ENCODE data around the gene PPM1H.
A peak's percentile ranks its signal among the peaks of the same experiment; 100 is the strongest.

The PPM1H gene

DNA sequence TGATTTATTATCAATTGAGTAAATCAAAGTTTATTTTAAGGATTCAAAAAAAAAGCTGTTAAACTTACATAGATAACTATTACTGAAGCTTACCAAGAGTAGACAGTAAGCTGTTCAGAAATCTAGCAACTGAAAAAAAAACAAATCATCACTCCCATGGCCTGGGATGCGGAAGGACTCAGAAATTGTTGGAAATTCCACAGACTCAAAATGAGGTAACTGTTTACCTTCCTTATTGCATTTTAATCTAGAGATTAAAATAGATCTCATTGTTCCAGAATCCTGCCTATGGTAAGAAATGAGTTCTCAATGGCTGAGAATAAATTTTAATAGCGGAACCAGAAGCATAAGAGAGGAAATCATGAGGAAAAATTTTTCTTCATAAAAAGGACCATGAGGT is 87.2 kb downstream of the PPM1H start:
- TF ChIP-seq, protein P1, sequence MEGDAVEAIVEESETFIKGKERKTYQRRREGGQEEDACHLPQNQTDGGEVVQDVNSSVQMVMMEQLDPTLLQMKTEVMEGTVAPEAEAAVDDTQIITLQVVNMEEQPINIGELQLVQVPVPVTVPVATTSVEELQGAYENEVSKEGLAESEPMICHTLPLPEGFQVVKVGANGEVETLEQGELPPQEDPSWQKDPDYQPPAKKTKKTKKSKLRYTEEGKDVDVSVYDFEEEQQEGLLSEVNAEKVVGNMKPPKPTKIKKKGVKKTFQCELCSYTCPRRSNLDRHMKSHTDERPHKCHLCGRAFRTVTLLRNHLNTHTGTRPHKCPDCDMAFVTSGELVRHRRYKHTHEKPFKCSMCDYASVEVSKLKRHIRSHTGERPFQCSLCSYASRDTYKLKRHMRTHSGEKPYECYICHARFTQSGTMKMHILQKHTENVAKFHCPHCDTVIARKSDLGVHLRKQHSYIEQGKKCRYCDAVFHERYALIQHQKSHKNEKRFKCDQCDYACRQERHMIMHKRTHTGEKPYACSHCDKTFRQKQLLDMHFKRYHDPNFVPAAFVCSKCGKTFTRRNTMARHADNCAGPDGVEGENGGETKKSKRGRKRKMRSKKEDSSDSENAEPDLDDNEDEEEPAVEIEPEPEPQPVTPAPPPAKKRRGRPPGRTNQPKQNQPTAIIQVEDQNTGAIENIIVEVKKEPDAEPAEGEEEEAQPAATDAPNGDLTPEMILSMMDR (IDR thresholded peaks at IDR 0.05): no peak
- H3K4me3 ChIP-seq: no peak overlapping the region
- H3K27me3 ChIP-seq: no peaks in the 10 kb centered on the region
- peak overlapping the region in 1 of 2 donors; percentile 24 for H3K27ac ChIP-seq
- intact Hi-C loops (cut with DNase I; ENCODE audit: low total_unique reads): no loop called here
- H3K36me3 ChIP-seq: no peaks in the 10 kb centered on the region
- no peaks in the 10 kb centered on the region for H3K9me3 ChIP-seq
- H3K4me1 ChIP-seq: peaks cover 0 to 21% (median 5%) of the 10 kb centered on the region in 4 donors
- no peak for DNase-seq

DNA sequence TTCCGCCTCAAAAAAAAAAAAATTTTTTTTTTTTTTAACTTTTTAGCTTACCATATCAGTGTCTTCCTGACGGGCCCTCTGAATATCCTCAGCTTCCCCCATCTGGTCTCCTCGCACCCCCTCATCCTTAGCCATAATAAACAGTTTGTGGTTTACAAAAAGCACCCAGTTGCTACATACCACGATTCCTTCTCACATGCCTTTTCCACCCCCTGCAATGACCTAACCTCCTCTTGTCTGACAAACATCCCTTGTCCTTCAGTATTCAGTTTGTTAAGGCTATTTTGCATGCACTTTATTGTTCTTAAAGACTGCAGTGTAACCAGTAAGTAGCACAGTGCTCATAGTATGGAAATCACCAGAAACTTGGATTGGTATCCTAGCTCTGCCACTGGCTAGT is 88.5 kb downstream of the PPM1H start:
- Histone ChIP-seq H3K27ac (no peak overlapping the region), H3K9me3 (no peaks in the 10 kb centered on the region), H3K4me3 (no peak overlapping the region), H3K4me1 (peaks cover 0 to 33% (median 7%) of the 10 kb centered on the region in 4 donors), H3K27me3 (no peaks in the 10 kb centered on the region), H3K36me3 (no peaks in the 10 kb centered on the region)
- no peak for DNase-seq
- TF ChIP-seq, protein P1 (IDR thresholded peaks at IDR 0.05): no peak
- intact Hi-C loops (cut with DNase I; ENCODE audit: low total_unique reads): no loop called here

DNA sequence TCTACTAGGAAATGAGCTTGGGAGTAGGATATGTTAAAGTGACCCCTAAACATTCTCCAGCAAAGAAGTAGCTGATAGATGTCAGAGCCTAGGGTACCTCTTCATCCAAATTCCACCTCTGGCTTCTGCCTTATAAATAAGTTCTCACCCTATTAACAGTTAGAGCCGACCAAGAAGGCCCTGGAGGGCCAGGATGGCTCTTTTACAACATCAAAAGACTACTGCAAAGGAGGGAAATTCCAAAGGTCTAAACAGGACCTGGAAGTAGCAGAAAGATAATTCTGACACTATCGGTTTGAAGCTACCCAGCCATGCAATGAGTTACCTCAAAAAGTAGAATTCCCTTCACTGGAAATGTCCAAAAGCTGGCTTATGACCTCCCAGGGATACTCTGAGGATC is 90.0 kb downstream of the PPM1H start:
- DNase-seq: no peak
- no peaks in the 10 kb centered on the region for H3K36me3 ChIP-seq
- no peak overlapping the region for H3K4me3 ChIP-seq
- H3K9me3 ChIP-seq: no peaks in the 10 kb centered on the region
- H3K27ac ChIP-seq: no peak overlapping the region
- H3K27me3 ChIP-seq: no peaks in the 10 kb centered on the region
- intact Hi-C loops (cut with DNase I; ENCODE audit: low total_unique reads): no loop called here
- TF ChIP-seq, protein P1 (IDR thresholded peaks at IDR 0.05): no peak
- peaks cover 0 to 40% (median 10%) of the 10 kb centered on the region in 4 donors for H3K4me1 ChIP-seq

DNA sequence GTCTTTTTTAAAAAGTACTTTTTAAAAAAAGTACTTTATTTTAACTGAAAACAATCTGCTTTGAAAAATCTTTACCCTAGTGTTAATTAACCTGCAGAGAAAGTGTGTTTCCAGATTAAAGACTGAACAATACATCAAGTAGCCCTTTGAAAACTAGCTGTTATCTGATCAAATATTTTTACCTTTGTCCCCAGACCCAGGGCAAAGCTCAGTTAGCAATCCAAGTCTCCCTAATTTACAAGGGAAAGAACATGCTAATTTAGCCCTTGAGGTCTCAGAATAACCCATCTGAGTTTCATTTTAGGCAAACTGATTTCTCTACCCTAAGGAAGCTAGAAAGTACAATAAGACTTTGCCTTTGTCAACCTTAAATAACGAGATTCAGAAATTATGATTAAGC is 91.2 kb downstream of the PPM1H start:
- Histone ChIP-seq H3K4me3 (no peak overlapping the region), H3K27ac (no peak overlapping the region), H3K9me3 (no peaks in the 10 kb centered on the region), H3K36me3 (no peaks in the 10 kb centered on the region), H3K27me3 (no peaks in the 10 kb centered on the region), H3K4me1 (peaks cover 0 to 37% (median 10%) of the 10 kb centered on the region in 4 donors)
- no peak for DNase-seq
- intact Hi-C loops (cut with DNase I; ENCODE audit: low total_unique reads): no loop called here
- TF ChIP-seq, protein P1 (IDR thresholded peaks at IDR 0.05): no peak

DNA sequence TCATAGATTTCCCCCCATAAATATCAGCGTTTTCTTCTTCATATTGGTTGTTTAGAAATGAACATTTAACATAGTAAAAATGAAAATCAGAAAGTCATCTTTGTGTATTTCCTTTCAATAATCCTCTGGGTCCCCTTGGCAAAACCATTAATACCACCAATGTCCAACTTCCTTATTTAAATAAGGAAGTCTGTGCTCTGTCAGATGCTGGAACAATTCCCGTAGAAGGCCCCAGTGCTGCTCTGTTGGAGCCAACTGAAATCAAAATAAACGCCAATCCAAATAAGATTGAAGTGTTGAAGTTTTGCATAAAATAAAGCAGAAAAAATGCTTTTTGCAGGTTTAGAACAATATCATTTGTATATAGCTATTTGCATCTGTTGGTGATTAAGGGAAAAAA is 93.1 kb downstream of the PPM1H start:
- H3K27me3 ChIP-seq: no peaks in the 10 kb centered on the region
- DNase-seq: peak in 1 of 2 donors; percentile 53
- no peaks in the 10 kb centered on the region for H3K36me3 ChIP-seq
- peak overlapping the region; percentile 5 to 34 for H3K27ac ChIP-seq
- peaks cover 0 to 23% (median 5%) of the 10 kb centered on the region in 4 donors for H3K4me1 ChIP-seq
- H3K4me3 ChIP-seq: no peak overlapping the region
- TF ChIP-seq, protein P1 (IDR thresholded peaks at IDR 0.05): no peak
- H3K9me3 ChIP-seq: no peaks in the 10 kb centered on the region
- intact Hi-C loops (cut with DNase I; ENCODE audit: low total_unique reads): no loop called here

DNA sequence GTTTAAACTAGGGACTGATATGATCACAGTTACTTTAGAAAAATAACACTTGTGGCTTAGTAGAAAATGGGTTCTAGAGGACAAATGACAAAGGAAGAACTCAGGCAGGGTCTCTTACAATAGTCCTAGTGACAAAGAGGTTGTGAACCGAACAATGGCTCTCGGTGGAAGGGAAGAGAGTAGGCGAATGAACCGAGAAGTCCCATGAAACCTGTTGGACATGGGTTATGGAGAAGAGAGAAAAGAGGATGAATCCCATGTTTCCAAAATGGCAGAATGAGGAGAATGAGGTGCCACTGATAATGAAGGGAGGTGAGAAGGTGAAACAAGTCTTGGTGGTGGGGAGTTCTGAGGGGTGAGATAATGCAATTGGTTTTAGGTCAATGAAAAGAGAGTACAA is 94.1 kb downstream of the PPM1H start:
- intact Hi-C loops (cut with DNase I; ENCODE audit: low total_unique reads): no loop called here
- TF ChIP-seq, protein P1 (IDR thresholded peaks at IDR 0.05): no peak
- H3K9me3 ChIP-seq: no peaks in the 10 kb centered on the region
- no peaks in the 10 kb centered on the region for H3K36me3 ChIP-seq
- H3K27me3 ChIP-seq: no peaks in the 10 kb centered on the region
- H3K4me1 ChIP-seq: peaks cover 0 to 23% (median 5%) of the 10 kb centered on the region in 4 donors
- DNase-seq: no peak
- no peak overlapping the region for H3K4me3 ChIP-seq
- no peak overlapping the region for H3K27ac ChIP-seq
